Neuronal stem cell (in vitro differentiated cells): ENCODE measurements around the gene GAPVD1.

Source experiments
- DNase-seq: peaks from one replicate; pipeline ENCODE4 v3.0.0-alpha.2; 2013; ENCODE audit warnings: low spot score
- H2AFZ ChIP-seq: one replicate; pipeline ENCODE4 v1.6.1; 2013; ENCODE audit warnings: mild to moderate bottlenecking, low read length, inconsistent platforms
- H2AK5ac ChIP-seq: 2 replicates; pipeline ENCODE4 v1.6.1; 2013; ENCODE audit warnings: low read depth, mild to moderate bottlenecking, inconsistent platforms, low read length, moderate library complexity, mixed read lengths
- H2BK120ac ChIP-seq: 2 replicates; pipeline ENCODE4 v1.6.1; 2013; ENCODE audit warnings: low read depth, mild to moderate bottlenecking, inconsistent platforms, low read length, moderate library complexity, mixed read lengths
- H2BK12ac ChIP-seq: one replicate; pipeline ENCODE4 v1.6.1; 2013; ENCODE audit warnings: low read length, inconsistent platforms
- H2BK15ac ChIP-seq: 2 replicates; pipeline ENCODE4 v1.6.1; 2013; ENCODE audit warnings: mild to moderate bottlenecking, low read length, inconsistent platforms, mixed read lengths
- H2BK5ac ChIP-seq: one replicate; pipeline ENCODE4 v1.6.1; 2013; ENCODE audit warnings: inconsistent platforms, mild to moderate bottlenecking, low read length, moderate library complexity
- H3K14ac ChIP-seq: one replicate; pipeline ENCODE4 v1.6.1; 2013; ENCODE audit warnings: low read length, inconsistent platforms
- H3K18ac ChIP-seq: 2 replicates; pipeline ENCODE4 v1.6.1; 2013; ENCODE audit warnings: low read length, inconsistent platforms
- H3K23ac ChIP-seq: 2 replicates; pipeline ENCODE4 v1.6.1; 2013; ENCODE audit warnings: low read depth, mild to moderate bottlenecking, mixed read lengths, low read length, inconsistent platforms; ENCODE audit not compliant: poor library complexity
- H3K27ac ChIP-seq: replicated peaks from 3 replicates; pipeline ENCODE4 v1.5.1; 2013; ENCODE audit warnings: low read length, inconsistent platforms
- H3K27me3 ChIP-seq, 3 experiments: 2 replicates each; pipeline ENCODE4 v1.6.1; 2013; ENCODE audit warnings: low read length in 3 of 3, mild to moderate bottlenecking in 2 of 3, inconsistent platforms in 1 of 3, low read depth in 1 of 3, mixed read lengths in 1 of 3, moderate library complexity in 1 of 3; ENCODE audit not compliant: control insufficient read depth in 3 of 3, insufficient read depth in 3 of 3
- H3K36me3 ChIP-seq, 2 donors: replicated peaks in 1 of 2; 2 replicates each; pipeline ENCODE4 v1.6.1; 2013; ENCODE audit warnings: low read length in 2 of 2; ENCODE audit not compliant: control insufficient read depth in 2 of 2, insufficient read depth in 2 of 2
- H3K4ac ChIP-seq: 2 replicates; pipeline ENCODE4 v1.6.1; 2013; ENCODE audit warnings: inconsistent platforms, mild to moderate bottlenecking, low read length, moderate library complexity
- H3K4me1 ChIP-seq, 2 donors: 1 replicate in 1 of 2; 2 replicates in 1 of 2; pipeline ENCODE4 v1.6.1; 2013; ENCODE audit warnings: low read length in 2 of 2, low read depth in 1 of 2; ENCODE audit not compliant: control insufficient read depth in 2 of 2, insufficient read depth in 1 of 2
- H3K4me2 ChIP-seq: one replicate; pipeline ENCODE4 v1.6.1; 2013; ENCODE audit warnings: mild to moderate bottlenecking, low read length, inconsistent platforms; ENCODE audit not compliant: insufficient read depth, poor library complexity, severe bottlenecking
- H3K4me3 ChIP-seq, 2 donors: 2 replicates each; pipeline ENCODE4 v1.5.1; 2013; ENCODE audit warnings: low read length in 2 of 2, mild to moderate bottlenecking in 2 of 2, inconsistent platforms in 1 of 2, moderate library complexity in 1 of 2
- H3K79me1 ChIP-seq: one replicate; pipeline ENCODE4 v1.6.1; 2013; ENCODE audit warnings: low read depth, mild to moderate bottlenecking, inconsistent platforms, low read length, moderate library complexity
- H3K9ac ChIP-seq: one replicate; pipeline ENCODE4 v1.6.1; 2013; ENCODE audit warnings: mild to moderate bottlenecking, low read depth, low read length, inconsistent platforms; ENCODE audit not compliant: poor library complexity
- H3K9me3 ChIP-seq, 2 donors: replicated peaks in 1 of 2; 2 replicates each; pipeline versions ENCODE3 to v1.6.1; 2013; ENCODE audit warnings: low read length in 2 of 2, mild to moderate bottlenecking in 2 of 2, inconsistent platforms in 1 of 2, low read depth in 1 of 2, mixed read lengths in 1 of 2, moderate library complexity in 1 of 2; ENCODE audit not compliant: control insufficient read depth in 2 of 2, insufficient read depth in 1 of 2
- H4K8ac ChIP-seq: one replicate; pipeline ENCODE4 v1.6.1; 2013; ENCODE audit warnings: low read depth, mild to moderate bottlenecking, inconsistent platforms, low read length, moderate library complexity
- H4K91ac ChIP-seq: one replicate; pipeline ENCODE4 v1.6.1; 2013; ENCODE audit warnings: low read length, low read depth, mild to moderate bottlenecking, inconsistent platforms; ENCODE audit not compliant: poor library complexity
- WGBS, 2 donors: extraction: QIAGEN DNeasy Blood & Tissue Kit; methylation state at CpG; one replicate each; pipeline ENCODE4 v1.1.7; 2013; ENCODE audit warnings: missing lambda C conversion rate in 2 of 2, mixed read lengths in 1 of 2; ENCODE audit not compliant: insufficient read length in 2 of 2, insufficient replicate concordance in 1 of 2; ENCODE audit errors: extremely low coverage in 2 of 2; 5-methylcytosine and 5-hydroxymethylcytosine counted together

The GAPVD1 gene

GRCh38 chr9:125325826-125326225 is 64.2 kb downstream of the GAPVD1 start:
- Histone ChIP-seq H2BK120ac (no peak overlapping the region), H4K8ac (no peak overlapping the region), H3K79me1 (no peaks in the 10 kb centered on the region), H2AK5ac (no peak overlapping the region), H3K36me3 (peaks cover 7 to 76% of the 10 kb centered on the region in 2 donors), H2BK12ac (no peak overlapping the region), H3K4me2 (no peak overlapping the region), H2AFZ (no peak overlapping the region), H3K27me3 (no peaks in the 10 kb centered on the region), H3K27ac (no peak overlapping the region), H3K9me3 (no peaks in the 10 kb centered on the region), H3K4ac (no peak overlapping the region), H2BK15ac (no peak overlapping the region), H2BK5ac (no peak overlapping the region), H3K14ac (no peak overlapping the region), H3K9ac (no peak overlapping the region), H3K4me3 (no peak overlapping the region), H4K91ac (no peak overlapping the region), H3K18ac (no peak overlapping the region), H3K4me1 (no peaks in the 10 kb centered on the region), H3K23ac (no peak overlapping the region)
- DNase-seq, result no peak
- WGBS, 2 donors, result no CpG with 5 or more reads among the region's 2 CpGs

- no peak overlapping the region for H4K91ac ChIP-seq
- no peak overlapping the region for H3K4me3 ChIP-seq
- H2BK120ac ChIP-seq, result no peak overlapping the region
- H3K27me3 ChIP-seq, result no peaks in the 10 kb centered on the region
- no peak overlapping the region for H2BK5ac ChIP-seq
- no peak overlapping the region for H3K27ac ChIP-seq
- H2BK12ac ChIP-seq, result no peak overlapping the region
- H2AK5ac ChIP-seq, result no peak overlapping the region
- H3K9me3 ChIP-seq, result peaks cover 0 to 3% of the 10 kb centered on the region in 2 donors
- no peak overlapping the region for H3K4me2 ChIP-seq
- DNase-seq, result no peak
- no peaks in the 10 kb centered on the region for H3K79me1 ChIP-seq
- no peak overlapping the region for H2BK15ac ChIP-seq
- H3K36me3 ChIP-seq, result peaks cover 12 to 85% of the 10 kb centered on the region in 2 donors
- H3K18ac ChIP-seq, result no peak overlapping the region
- no peaks in the 10 kb centered on the region for H3K4me1 ChIP-seq
- H4K8ac ChIP-seq, result no peak overlapping the region
- no peak overlapping the region for H3K14ac ChIP-seq
- H3K23ac ChIP-seq, result no peak overlapping the region
- no peak overlapping the region for H2AFZ ChIP-seq
- no peak overlapping the region for H3K4ac ChIP-seq
- H3K9ac ChIP-seq, result no peak overlapping the region
Observed at GRCh38 chr9:125329978-125330377, 68.4 kb downstream of the GAPVD1 start.

GRCh38 chr9:125330587-125330986 is 69.0 kb downstream of the GAPVD1 start:
- peaks cover 12 to 85% of the 10 kb centered on the region in 2 donors for H3K36me3 ChIP-seq
- H3K27me3 ChIP-seq, result no peaks in the 10 kb centered on the region
- no peak overlapping the region for H2BK5ac ChIP-seq

GRCh38 chr9:125332527-125332926 is 70.9 kb downstream of the GAPVD1 start:
- Histone ChIP-seq H2BK15ac (no peak overlapping the region), H3K36me3 (peaks cover 18 to 84% of the 10 kb centered on the region in 2 donors), H2AK5ac (no peak overlapping the region), H3K9ac (no peak overlapping the region), H3K27me3 (no peaks in the 10 kb centered on the region), H3K27ac (no peak overlapping the region), H3K4me2 (no peak overlapping the region), H3K9me3 (peaks cover 0 to 3% of the 10 kb centered on the region in 2 donors), H3K23ac (no peak overlapping the region), H3K4me3 (no peak overlapping the region), H3K79me1 (no peaks in the 10 kb centered on the region), H3K14ac (no peak overlapping the region), H3K18ac (no peak overlapping the region), H3K4me1 (no peaks in the 10 kb centered on the region), H4K8ac (no peak overlapping the region), H2BK120ac (no peak overlapping the region), H2AFZ (no peak overlapping the region), H3K4ac (no peak overlapping the region), H2BK12ac (no peak overlapping the region), H4K91ac (no peak overlapping the region), H2BK5ac (no peak overlapping the region)
- WGBS, 2 donors, result no CpG with 5 or more reads among the region's 3 CpGs
- DNase-seq, result no peak

More at GRCh38 chr9:125330587-125330986, 69.0 kb downstream of the GAPVD1 start:
- Histone ChIP-seq H3K4me2 (no peak overlapping the region), H3K9ac (no peak overlapping the region), H4K91ac (no peak overlapping the region), H3K4me3 (no peak overlapping the region), H3K4ac (no peak overlapping the region), H2BK120ac (no peak overlapping the region), H3K9me3 (peaks cover 0 to 3% of the 10 kb centered on the region in 2 donors), H3K23ac (no peak overlapping the region), H2AFZ (no peak overlapping the region), H2BK12ac (no peak overlapping the region), H3K14ac (no peak overlapping the region), H2BK15ac (no peak overlapping the region), H2AK5ac (no peak overlapping the region), H3K4me1 (no peaks in the 10 kb centered on the region), H3K27ac (no peak overlapping the region), H3K79me1 (no peaks in the 10 kb centered on the region), H4K8ac (no peak overlapping the region), H3K18ac (no peak overlapping the region)
- no CpG with 5 or more reads among the region's 2 CpGs for WGBS, 2 donors
- DNase-seq, result no peak
